GM12873 (cell line): ENCODE data around the gene MAN1A1.

Source experiments
- TF ChIP-seq, protein P1 (sequence below): IDR thresholded peaks from 2 replicates; pipeline ENCODE4 v1.5.1; 2012; ENCODE audit warnings: low read depth, mild to moderate bottlenecking, moderate library complexity, low read length, control low read depth; ENCODE audit not compliant: insufficient read depth; ENCODE audit errors: missing control alignments

The MAN1A1 gene

DNA sequence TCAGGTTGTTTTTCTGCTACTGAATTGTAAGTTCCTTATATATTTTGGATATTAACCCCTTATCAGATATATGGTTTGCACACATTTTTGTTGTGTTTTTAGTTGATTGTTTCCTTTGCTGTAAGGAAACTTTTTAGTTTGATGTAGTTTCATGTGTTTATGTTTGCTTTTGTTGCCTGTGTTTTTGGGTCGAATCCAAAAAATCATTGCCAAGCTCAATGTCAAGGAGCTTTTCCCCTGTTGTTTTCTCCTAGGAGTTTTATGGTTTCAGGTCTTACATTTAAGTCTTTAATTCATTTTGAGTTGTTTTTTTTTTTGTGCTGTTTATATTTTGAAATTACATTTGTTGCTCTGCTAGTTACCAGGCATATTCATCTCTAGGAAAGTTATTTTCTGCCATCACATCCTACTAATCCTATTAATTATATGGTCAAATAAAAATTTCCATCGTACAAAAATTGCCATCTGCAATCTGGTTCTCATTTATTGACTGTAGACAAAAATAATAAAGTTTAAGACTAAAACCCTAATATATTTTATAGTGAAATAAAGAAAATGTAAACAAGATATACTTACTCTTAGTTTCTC is 167.3 kb downstream of the MAN1A1 start:
- TF ChIP-seq, protein P1, sequence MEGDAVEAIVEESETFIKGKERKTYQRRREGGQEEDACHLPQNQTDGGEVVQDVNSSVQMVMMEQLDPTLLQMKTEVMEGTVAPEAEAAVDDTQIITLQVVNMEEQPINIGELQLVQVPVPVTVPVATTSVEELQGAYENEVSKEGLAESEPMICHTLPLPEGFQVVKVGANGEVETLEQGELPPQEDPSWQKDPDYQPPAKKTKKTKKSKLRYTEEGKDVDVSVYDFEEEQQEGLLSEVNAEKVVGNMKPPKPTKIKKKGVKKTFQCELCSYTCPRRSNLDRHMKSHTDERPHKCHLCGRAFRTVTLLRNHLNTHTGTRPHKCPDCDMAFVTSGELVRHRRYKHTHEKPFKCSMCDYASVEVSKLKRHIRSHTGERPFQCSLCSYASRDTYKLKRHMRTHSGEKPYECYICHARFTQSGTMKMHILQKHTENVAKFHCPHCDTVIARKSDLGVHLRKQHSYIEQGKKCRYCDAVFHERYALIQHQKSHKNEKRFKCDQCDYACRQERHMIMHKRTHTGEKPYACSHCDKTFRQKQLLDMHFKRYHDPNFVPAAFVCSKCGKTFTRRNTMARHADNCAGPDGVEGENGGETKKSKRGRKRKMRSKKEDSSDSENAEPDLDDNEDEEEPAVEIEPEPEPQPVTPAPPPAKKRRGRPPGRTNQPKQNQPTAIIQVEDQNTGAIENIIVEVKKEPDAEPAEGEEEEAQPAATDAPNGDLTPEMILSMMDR = no peak

DNA sequence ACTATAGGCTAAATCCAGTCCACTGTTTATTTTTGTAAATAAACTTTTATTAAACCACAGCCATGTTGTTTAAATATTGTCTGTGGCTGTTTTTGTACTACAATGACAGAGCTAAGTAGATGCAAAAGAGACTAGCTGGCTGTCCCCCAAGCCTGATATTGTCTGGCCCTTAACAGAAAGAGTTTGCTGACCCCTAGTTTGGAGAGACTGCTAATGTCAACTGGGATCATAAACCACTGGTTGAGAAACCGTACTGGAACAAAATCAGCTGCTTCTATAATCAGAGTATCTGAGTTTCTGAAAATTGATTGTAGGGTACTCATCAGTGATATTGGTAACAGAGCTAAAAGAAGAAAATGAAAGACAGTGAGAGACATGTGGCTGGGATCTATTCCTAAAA is 168.5 kb downstream of the MAN1A1 start:
- TF ChIP-seq, protein P1 = no peak

DNA sequence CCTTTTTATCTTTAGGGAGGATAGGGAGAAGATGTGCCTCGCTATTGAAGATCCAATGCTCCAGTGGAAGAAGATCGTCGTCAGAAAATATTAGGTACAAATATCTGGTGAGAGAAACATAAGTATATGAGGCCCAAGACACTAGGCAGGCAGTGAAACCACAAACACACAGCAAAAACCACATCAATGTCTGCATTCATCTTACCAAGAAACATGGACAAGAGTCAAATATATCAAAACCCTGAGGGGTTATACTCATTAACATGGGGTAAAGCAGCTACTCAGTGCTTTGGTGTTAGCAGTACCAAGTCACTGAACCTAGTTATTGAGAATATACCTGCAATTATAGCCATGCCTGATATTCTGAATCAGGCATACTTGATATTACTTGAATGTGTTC is 169.7 kb downstream of the MAN1A1 start:
- TF ChIP-seq, protein P1 = no peak

DNA sequence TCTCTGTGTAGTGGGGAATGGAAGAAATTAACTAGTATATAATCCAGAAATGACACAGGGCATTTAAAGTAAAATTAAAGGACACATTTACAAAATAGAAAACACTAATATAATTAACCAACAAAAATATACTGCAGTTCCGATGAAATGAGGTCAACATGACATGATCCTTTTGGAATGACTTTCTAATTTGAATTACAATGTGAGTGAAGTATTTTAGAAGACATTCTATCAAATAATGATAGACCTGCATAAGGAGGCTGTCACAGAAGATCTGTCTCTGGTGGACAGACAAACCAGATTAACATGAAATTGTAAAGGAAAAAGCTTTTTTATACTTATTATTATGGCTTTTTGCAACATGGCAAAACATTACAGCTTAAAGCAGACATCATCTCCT is 170.5 kb downstream of the MAN1A1 start:
- TF ChIP-seq, protein P1 = no peak

DNA sequence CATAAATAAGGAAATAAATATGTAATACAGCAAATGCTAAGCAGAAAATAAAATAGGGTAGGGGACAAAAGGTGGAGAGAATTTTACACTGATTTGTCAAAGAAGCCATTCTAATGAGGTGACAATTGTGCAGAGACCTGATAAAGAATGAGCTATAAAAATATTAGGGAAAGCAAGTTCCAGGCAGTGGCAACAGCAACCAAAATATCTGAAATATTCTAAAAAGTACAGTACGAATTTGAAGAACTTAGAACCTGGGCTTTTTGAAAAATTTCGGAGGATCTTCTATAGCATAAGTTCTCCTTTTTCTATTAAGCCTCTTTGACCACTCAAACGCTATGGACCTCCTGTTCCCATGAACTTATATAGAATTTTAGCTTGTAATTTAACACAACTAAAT is 173.1 kb downstream of the MAN1A1 start:
- TF ChIP-seq, protein P1 = no peak

DNA sequence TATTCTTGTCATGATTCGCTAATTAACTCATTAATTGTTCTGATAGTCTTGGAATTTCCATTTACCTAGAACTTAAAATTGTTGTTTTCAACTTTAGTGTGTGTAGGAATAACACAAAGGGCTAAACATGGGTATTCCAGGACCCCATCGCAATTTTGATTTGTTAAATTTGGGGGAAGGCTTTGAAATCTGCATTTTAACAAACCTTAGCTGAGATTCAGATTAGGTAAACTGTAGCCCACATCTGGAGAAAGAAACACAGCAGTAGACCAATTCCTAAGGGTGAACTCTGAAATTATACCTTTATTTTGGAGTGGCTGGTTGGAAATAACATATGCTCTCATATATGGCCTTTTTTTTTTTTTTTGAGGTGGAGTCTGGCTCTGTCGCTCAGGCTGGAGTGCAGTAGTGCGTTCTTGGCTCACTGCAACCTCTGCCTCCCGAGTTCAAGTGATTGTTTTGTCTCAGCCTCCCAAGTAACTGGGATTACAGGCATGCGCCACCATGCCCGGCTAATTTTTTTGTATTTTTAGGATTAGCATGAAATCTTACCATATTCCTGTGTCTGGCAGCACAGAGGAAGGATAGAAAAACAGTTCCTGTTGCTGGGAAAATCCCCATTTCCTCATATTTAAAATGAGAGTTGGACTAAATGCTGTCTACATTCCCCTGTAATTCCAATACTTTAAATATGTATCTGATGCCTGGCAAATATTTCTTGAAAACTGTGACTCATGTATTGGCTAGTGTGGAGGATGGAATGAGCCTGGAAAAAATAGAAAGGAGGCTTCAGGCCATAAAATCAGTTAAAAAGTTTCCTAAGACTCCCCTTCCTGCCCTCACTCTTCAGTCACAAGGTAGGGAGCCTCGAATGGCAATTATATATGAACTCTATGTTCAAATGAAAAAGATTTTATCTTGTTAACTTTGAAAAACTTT is 174.4 kb downstream of the MAN1A1 start:
- TF ChIP-seq, protein P1 = no peak

DNA sequence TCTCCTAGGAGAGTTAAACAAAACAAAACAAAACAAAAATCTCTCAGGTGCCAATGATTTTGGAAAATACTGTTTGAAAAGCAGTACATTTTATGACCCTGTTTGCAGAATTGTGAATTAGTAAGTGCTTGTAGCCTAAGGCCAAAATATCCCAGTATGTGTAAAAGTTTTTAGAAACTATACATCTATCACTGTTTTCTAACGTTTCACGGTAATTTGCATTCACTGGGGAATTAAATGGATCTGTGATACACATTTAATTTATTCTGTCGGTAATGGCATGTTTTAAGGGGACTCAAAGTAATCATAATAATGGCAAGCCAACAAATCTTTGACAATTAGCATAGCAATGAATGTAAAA is 175.5 kb downstream of the MAN1A1 start:
- TF ChIP-seq, protein P1 = no peak
